ENCODE results near the gene PPP6R2. TPM values are rescaled to one million over a fixed set of nuclear protein-coding genes. Genes with fewer than 3 reads are reported as not detected.
A peak's percentile ranks its signal among the peaks of the same experiment; 100 is the strongest.
"Not testable (repeated sequence)": the region's sequence is repeated elsewhere in the genome, so short reads cannot be mapped to it uniquely, and the experiment has no call there.

The PPP6R2 gene
- total and polyA plus RNA-seq, 12 donors = 34.7 to 51.5 (median 37.7) TPM

DNA sequence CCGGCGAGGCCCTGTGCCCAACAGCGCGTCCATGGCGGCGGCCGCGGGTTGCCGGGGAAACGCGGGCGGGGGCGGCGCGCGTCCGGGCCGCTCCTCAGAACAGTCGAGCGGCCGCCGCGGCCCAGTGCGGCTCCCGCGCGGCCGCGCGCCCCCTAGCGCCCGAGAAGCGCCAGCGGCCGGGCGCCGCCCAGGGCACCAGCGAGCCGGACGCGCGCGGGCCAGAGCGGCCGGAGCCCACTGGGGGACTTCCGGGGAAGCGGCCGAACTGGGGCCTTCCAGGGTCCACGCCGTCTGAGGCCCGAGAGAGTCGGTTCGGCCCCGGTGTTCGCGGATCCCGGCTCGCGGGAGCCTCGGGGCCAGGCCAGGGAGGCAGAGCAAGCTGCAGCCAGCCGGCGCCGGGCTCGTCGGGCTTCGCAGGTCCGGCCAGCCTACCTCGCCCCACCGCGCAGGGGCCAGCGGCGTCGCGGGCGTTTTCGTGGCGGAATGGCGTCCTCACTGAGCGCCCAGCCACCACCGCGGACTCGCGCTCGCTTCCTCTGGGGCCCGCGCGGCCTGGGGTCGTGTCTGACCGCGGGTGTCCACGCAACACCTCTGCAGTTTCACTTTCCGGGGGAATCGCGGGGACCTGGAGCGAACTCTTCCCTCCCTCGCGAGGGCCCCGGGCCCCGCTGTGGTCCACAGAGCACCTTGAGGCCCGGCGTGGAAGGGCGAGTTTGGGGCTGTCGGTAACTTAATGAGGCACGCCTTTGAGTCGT, 16.0 kb upstream of the PPP6R2 start, which contains the start of gene DENND6B:
Gene DENND6B, minus strand, starts transcription at position 57 of the 755 bp plus-strand sequence. Its CDS starts 24 bp downstream, at position 33.
- 3 to 4% methylated on average over 72 to 105 of the region's 105 CpGs for WGBS, 2 donors
- H3K27ac ChIP-seq = peak within 1 kb of the TSS; percentile 89 to 100 (median 96)
- H3K27me3 ChIP-seq = no peaks in the 10 kb centered on the region
- intact Hi-C loops (cut with DNase I) = loop anchor here in 9 of 10 donors (1.0 to 5.0 kb wide), 8 partner anchors 18 to 75 kb away; partner anchors contain the start of genes HDAC10 (in 3 of the 9) and MAPK11 (in 1 of the 9)
- DNase-seq (peak; percentile 73 to 85), ATAC-seq (peak; percentile 92 to 99 (median 95))
- no peaks in the 10 kb centered on the region for H3K36me3 ChIP-seq
- TF ChIP-seq, protein P1, sequence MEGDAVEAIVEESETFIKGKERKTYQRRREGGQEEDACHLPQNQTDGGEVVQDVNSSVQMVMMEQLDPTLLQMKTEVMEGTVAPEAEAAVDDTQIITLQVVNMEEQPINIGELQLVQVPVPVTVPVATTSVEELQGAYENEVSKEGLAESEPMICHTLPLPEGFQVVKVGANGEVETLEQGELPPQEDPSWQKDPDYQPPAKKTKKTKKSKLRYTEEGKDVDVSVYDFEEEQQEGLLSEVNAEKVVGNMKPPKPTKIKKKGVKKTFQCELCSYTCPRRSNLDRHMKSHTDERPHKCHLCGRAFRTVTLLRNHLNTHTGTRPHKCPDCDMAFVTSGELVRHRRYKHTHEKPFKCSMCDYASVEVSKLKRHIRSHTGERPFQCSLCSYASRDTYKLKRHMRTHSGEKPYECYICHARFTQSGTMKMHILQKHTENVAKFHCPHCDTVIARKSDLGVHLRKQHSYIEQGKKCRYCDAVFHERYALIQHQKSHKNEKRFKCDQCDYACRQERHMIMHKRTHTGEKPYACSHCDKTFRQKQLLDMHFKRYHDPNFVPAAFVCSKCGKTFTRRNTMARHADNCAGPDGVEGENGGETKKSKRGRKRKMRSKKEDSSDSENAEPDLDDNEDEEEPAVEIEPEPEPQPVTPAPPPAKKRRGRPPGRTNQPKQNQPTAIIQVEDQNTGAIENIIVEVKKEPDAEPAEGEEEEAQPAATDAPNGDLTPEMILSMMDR (IDR thresholded peaks at IDR 0.05) = peak; percentile 33 to 87 (median 59)
- no peaks in the 10 kb centered on the region for H3K9me3 ChIP-seq
- H3K4me1 ChIP-seq = peaks cover 0 to 20% (median 14%) of the 10 kb centered on the region in 9 donors
- peak within 1 kb of the TSS; percentile 44 to 98 (median 80) for H3K4me3 ChIP-seq

- Histone ChIP-seq H3K4me1 (peaks cover 0 to 20% (median 14%) of the 10 kb centered on the region in 9 donors), H3K27me3 (no peaks in the 10 kb centered on the region), H3K36me3 (no peaks in the 10 kb centered on the region), H3K27ac (peak overlapping the region; percentile 89 to 100 (median 96)), H3K9me3 (no peaks in the 10 kb centered on the region), H3K4me3 (peak overlapping the region; percentile 44 to 98 (median 80))
- WGBS, 2 donors = 75 to 76% methylated on average over 22 of the region's 22 CpGs
- DNase-seq = no peak
- TF ChIP-seq, protein P1 (IDR thresholded peaks at IDR 0.05) = no peak
- intact Hi-C loops (cut with DNase I) = loop anchor here in 9 of 10 donors (1.0 to 5.0 kb wide), 8 partner anchors 19 to 75 kb away; partner anchors contain the start of genes HDAC10 (in 3 of the 9) and MAPK11 (in 1 of the 9)
- ATAC-seq = no peak
These were observed 15.5 kb upstream of the PPP6R2 start for GRCh38 chr22:50327711-50328019.

DNA sequence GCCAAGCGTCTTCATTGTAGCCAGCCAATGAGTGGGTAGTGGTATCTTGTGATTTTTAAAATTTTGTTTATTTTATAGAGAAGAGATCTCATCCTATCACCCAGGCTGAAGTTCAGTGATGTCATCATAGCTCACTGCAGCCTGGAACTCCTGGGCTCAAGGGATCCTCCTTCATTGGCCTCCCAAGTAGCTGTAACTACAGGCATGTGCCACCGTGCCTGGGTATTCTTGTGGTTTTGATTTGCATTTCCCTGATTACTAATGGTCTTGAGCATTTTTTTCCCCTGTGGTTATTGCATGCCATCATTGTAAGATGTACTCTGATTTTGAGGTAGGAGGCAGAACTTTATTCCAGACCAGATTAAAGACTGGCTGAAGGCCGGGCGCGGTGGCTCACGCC, 13.9 kb upstream of the PPP6R2 start:
- no peak overlapping the region for H3K4me3 ChIP-seq
- WGBS, 2 donors = 96 to 97% methylated on average over 6 of the region's 6 CpGs
- H3K36me3 ChIP-seq = no peaks in the 10 kb centered on the region
- H3K4me1 ChIP-seq = peaks cover 0 to 20% (median 14%) of the 10 kb centered on the region in 9 donors
- TF ChIP-seq, protein P1 (IDR thresholded peaks at IDR 0.05) = no peak
- H3K27ac ChIP-seq = no peak overlapping the region
- intact Hi-C loops (cut with DNase I) = loop anchor here in 7 of 10 donors (5.0 kb wide), 3 partner anchors 37 to 77 kb away; partner anchors contain the start of gene HDAC10 (in 3 of the 7)
- ATAC-seq (no peak), DNase-seq (no peak)
- no peaks in the 10 kb centered on the region for H3K27me3 ChIP-seq
- no peaks in the 10 kb centered on the region for H3K9me3 ChIP-seq

DNA sequence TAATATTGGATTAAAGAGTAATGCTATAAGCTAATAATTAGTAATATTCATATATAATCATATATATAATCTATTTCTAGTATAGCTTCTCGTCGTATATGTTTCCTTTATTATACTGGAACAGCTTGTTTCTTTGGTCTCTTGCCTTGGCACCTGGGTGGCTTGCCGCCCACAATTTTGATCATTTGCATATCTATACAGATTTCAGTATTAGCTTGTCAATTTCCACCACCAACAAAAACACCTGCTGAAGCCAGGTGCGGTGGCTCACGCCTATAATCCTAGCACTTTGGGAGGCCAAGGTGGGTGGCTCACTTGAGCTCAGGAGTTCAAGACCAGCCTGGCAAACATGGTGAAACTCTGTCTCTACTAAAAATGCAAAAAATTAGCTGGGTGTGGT, 8.7 kb upstream of the PPP6R2 start:
- H3K27ac ChIP-seq; H3K9me3 ChIP-seq; intact Hi-C loops (cut with DNase I); H3K4me1 ChIP-seq; H3K4me3 ChIP-seq; H3K36me3 ChIP-seq; H3K27me3 ChIP-seq; ATAC-seq; DNase-seq: not testable (repeated sequence)
- 92 to 93% methylated on average over 5 of the region's 5 CpGs for WGBS, 2 donors

All from heart right ventricle (tissue), 16 donors.